ENCODE measurements around the gene COG5. TPM values are rescaled to one million over a fixed set of nuclear protein-coding genes. Genes with fewer than 3 reads are reported as not detected.

Gene COG5
- total and polyA plus RNA-seq, 9 of the 15 experiments (the other 6 are each of a cell fraction or from before 2014, with no cell fraction given): 15.3 to 75.1 (median 56.4) TPM

GRCh38 chr7:107327986-107328569 lies 235.6 kb downstream of the COG5 start:
- no peak overlapping the region for H3K4me2 ChIP-seq (ENCODE audit: insufficient read depth, low read length)
- no peak overlapping the region for H2AFZ ChIP-seq (ENCODE audit: low read depth, low read length)
- H3K9me3 ChIP-seq (replicated peaks; ENCODE audit: control insufficient read depth, insufficient read depth, low read depth, low read length): no peaks in the 10 kb centered on the region
- intact Hi-C loops (cut with micrococcal nuclease) (no loop called here), in situ Hi-C loops (cut with MboI) (no loop called here)
- H3K4me1 ChIP-seq (replicated peaks in 1 of 2; ENCODE audit: control insufficient read depth in 2 of 2, insufficient read depth in 2 of 2, low read length in 2 of 2): no peaks in the 10 kb centered on the region
- H3K9ac ChIP-seq (ENCODE audit: insufficient read depth in 1 of 2, low read depth in 2 of 2, low read length in 2 of 2): no peak overlapping the region
- FAIRE-seq: no peak
- H3K27me3 ChIP-seq (ENCODE audit: control insufficient read depth in 2 of 2, insufficient read depth in 2 of 2, low read length in 2 of 2): no peaks in the 10 kb centered on the region
- ChIA-PET POLR2A (interaction anchor here (2.9 kb wide), 1 partner anchor 9 kb away, joined by 8 read pairs; no protein-coding TSS in a partner anchor), CTCF (ENCODE audit: low intra/inter-chr PET ratio) (no interaction called here)
- H3K4me3 ChIP-seq: no peak overlapping the region
- no peaks in the 10 kb centered on the region; the same call in 1 of the 3 replicates for H3K36me3 ChIP-seq (ENCODE audit: control insufficient read depth, insufficient read depth, low read length)
- no peak; the same call in 2 of the 3 replicates for ATAC-seq
- no peaks in the 10 kb centered on the region for H4K20me1 ChIP-seq (replicated peaks; ENCODE audit: control insufficient read depth, insufficient read depth, low read length)
- DNase-seq (ENCODE audit: extremely low read depth in 1 of 4, low spot score in 3 of 4): no peak
- no TSS peak for BruUV-seq (replicated peaks)
- no peaks in the 10 kb centered on the region for H3K79me2 ChIP-seq (ENCODE audit: control insufficient read depth, insufficient read depth, low read length)
- H3K27ac ChIP-seq (ENCODE audit: extremely low read depth, low read depth, low read length): no peak overlapping the region
- no peaks in the 10 kb centered on the region for H3K9me1 ChIP-seq (ENCODE audit: control insufficient read depth, insufficient read depth, low read length)
- no peak for TF ChIP-seq ZBTB33 (CRISPR knock-in tag; IDR thresholded peaks at IDR 0.05)
- TF ChIP-seq TCF7L2 (IDR thresholded peaks at IDR 0.05; ENCODE audit: low read depth, low read length): no peak
- no peak for TF ChIP-seq ATF2 (CRISPR knock-in tag; IDR thresholded peaks at IDR 0.05)
- no peak for TF ChIP-seq HNRNPL (IDR thresholded peaks at IDR 0.05; ENCODE audit: low read depth, low read length)
- TF ChIP-seq IRF2 (CRISPR knock-in tag; IDR thresholded peaks at IDR 0.05): no peak
- TF ChIP-seq NFYB (IDR thresholded peaks at IDR 0.05; ENCODE audit: extremely low read depth, insufficient read length): no peak
- no peak for TF ChIP-seq ZNF384 (IDR thresholded peaks at IDR 0.05; ENCODE audit: low read depth, low read length)
- TF ChIP-seq PRDM10 (IDR thresholded peaks at IDR 0.05; ENCODE audit: partially characterized antibody): no peak
- TF ChIP-seq POLR2A (conservative IDR thresholded peaks at IDR 0.05): no peak
- no peak for TF ChIP-seq PBX2 (CRISPR knock-in tag; IDR thresholded peaks at IDR 0.05; ENCODE audit: low read depth)
- no peak for TF ChIP-seq PBX2 (tag; conservative IDR thresholded peaks at IDR 0.05; ENCODE audit: low read depth)
- no peak for TF ChIP-seq HMG20B (CRISPR knock-in tag; IDR thresholded peaks at IDR 0.05)
